ENCODE measurements around the gene LIN28B.

The LIN28B gene

DNA sequence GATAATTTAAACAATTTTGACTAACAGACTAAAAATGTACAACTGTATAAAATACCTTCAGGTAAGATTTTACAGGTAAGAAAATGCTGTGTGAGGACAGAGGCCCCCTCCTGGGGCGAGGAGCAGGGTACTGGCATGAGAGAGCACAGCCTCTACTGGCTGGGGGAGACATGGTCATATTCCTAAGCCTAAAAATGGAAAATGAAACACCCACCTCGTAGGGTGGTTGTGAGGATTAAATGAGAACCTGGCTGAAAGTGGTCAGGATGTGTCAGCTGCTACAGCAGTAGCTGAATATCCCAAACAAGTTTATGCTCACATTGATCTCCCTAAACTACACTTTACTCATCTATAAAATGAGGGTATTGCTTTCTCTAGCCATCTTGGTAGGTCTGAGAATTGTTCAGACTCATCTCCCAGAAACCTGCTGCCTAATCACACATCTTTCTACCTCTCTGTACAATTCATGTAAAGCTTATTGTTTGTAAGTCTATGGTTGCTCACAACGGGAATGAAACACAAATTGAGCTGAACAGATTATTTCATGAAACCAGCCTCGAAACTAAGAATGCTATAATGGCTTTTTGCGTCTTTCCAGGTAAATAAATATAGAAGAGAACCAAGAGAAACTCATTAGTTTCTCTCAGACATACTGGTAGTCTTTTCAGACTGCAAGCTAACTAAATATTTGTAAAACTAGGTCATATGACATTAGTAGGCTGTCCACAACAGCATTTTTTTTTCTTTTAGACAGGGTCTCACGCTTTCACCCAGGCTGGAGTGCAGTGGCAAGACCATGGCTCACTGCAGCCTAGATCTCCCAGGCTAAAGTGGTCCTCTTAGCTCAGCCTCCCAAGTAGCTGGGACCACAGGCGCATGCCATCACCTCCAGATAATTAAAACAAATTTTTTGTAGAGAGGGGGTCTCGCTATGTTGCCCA is 153.3 kb downstream of the LIN28B start:
- no peak for DNase-seq (ENCODE audit: low read depth, low spot score)

DNA sequence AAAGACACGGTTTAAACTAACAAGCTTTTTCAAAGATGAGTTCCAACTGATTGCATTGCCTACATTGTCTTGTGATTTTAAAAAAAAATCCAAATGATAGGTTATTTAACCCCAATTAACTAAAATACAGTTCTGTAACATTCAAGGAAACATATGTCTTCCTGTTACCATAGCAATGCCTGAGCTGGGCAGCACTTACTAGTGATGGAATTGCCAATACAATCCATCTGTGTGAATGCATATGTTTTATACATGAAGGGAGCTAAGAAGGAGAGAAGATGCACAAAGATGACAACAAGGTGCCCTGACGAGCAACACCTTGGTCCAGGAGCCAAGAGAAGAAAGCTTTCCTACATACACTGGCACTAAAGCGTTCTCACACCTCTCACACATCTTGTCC is 154.2 kb downstream of the LIN28B start:
- no peak for DNase-seq (ENCODE audit: low read depth, low spot score)

DNA sequence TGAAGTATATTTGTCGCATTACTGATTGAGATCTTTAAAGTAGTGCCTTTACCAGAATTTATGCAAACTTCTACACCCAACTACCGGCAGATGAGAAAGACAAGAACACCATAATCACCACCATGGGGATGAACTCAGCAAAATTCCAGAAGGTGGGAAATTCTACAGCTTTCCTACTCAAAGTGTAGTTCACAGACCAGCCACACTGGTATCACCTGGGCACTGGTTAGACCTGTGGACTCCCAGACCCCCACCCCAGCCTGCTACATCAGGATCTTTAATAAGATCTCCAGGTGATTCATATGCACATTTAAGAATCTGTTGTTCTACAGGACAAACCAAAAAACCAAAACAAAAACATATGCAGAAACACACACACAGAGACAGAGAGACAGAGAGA is 155.0 kb downstream of the LIN28B start:
- DNase-seq (ENCODE audit: low read depth, low spot score): no peak

DNA sequence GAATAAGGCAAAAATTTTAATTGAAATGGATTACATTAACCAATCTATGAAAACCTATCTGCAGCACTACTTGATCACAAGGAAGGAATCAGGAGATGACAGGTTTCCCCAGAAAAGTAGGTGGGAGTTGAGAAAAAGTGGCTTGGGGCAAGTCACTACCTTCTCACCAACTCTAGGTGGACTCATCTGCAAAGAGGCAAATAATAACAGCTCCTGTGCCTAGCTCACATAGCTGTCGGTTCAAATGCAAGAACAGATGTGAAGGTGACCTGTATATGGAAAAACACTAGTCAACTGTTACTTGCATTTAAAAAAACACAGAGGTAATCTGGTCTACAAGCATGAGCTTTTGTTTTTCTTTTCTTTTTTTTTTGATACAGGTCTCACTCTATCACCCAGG is 155.7 kb downstream of the LIN28B start:
- no peak for DNase-seq (ENCODE audit: low read depth, low spot score)

DNA sequence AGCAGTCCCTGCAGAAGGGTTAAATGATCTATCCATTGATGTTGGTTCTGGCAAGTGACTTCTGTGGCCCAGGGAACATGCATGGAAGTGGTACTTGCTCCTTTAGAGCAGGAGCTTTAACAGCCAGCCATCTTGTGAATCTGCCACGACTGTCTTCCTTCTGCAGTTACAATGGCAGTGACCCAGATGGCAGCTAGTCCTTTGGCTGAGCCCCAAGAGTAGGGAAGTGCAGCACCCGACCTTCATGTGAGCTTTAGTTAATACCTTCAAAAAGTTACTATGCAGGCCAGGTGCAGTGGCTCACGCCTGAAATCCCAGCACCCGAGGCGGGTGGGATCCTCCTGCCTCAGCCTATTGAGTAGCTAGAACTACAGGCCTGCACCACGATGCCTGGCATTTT is 156.5 kb downstream of the LIN28B start:
- no peak for DNase-seq (ENCODE audit: low read depth, low spot score)

DNA sequence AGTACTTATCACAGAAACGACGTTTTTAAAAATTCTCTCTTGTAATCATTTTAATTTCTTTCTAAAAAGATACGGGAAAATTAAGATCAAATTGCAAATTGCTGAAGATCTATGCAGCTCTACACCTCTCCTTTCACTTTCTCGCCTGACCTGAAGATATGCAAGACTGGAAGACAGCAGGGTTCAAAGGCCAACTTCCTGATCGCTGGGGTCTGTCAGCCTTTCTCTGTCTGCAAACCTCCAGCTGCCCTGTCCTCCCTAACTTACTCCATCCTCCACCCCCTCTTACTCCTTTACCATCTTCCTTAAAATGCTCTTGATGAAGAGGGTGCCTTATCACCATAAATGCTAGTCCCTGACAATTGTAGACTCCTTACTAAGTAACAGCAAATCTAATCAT is 159.2 kb downstream of the LIN28B start:
- DNase-seq (ENCODE audit: low read depth, low spot score): no peak

DNA sequence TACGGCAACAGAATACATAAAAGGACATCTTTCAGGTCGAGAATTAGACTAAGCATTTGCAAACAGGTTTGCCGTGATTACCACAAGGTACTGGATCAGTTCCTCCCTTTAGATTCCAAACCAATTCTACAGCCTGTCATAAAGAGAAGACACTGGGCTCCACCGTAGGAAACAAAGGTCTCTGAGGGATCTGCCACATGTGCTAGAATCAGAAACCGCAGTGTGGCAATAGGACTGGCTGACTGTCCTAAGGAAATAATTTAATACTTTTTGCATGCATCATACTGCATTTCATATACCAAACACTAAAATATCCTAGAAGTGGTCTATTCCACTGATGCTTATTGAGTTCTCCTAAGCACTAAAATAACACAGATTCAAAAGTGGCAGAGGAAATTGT is 163.7 kb downstream of the LIN28B start:
- no peak for DNase-seq (ENCODE audit: low read depth, low spot score)

DNA sequence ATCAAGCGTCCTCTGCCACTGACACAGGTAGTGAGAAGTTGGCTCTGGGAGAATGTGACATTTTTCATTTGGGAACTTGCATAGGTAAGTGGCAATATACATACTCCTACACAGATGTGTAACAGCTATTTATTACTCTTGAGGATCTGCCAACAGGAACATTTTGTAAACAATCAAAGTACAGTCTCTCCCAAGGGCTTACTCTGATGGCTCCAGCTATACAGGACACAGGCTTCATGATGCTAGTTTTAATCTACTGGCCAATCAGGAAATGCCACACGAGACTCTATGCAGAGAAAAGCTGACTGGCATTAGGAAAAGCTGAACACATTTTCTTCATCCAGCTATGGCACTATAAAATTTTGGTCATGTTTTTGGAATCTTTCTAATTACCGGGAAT is 165.1 kb downstream of the LIN28B start:
- DNase-seq (ENCODE audit: low read depth, low spot score): no peak

DNA sequence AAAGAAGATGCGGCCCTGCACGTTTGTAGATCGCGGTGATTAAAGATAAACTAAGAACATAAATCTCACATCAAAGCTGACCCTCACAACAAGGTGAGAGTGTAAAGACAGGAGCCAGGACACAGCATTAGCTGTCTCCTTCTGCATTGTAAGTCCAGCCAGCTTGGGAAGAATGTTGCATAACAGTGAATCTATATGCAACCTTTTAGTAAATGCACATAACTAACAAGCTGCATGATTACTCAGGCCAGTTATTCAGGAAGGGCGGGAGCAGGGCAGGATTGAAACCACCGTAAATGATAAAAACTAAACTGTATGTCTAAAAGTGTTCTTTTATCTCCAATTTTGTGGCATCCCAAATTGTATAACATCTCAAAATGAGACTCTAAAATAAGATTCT is 165.8 kb downstream of the LIN28B start:
- DNase-seq (ENCODE audit: low read depth, low spot score): no peak
